ENCODE measurements around the gene FADD.

FADD gene

GRCh38 chr11:70202920-70203750 lies at the start of gene FADD:
TSS of gene FADD (plus strand) at chr11:70203296. CDS start at chr11:70203460, 164 bp downstream.
- peak; percentile 98 for DNase-seq (ENCODE audit: low spot score)

GRCh38 chr11:70155386-70155785 lies 47.7 kb upstream of the FADD start:
- no peak for DNase-seq (ENCODE audit: low spot score)

GRCh38 chr11:70156291-70157037 lies 46.6 kb upstream of the FADD start:
- DNase-seq (ENCODE audit: low spot score), result no peak

- DNase-seq (ENCODE audit: low spot score), result no peak
Observed at GRCh38 chr11:70158201-70158600, 44.9 kb upstream of the FADD start.

GRCh38 chr11:70158757-70159389 lies 44.2 kb upstream of the FADD start:
- no peak for DNase-seq (ENCODE audit: low spot score)

GRCh38 chr11:70159627-70160570 lies 43.2 kb upstream of the FADD start:
- peak; percentile 56 for DNase-seq (ENCODE audit: low spot score)

GRCh38 chr11:70161043-70161625 lies 42.0 kb upstream of the FADD start:
- no peak for DNase-seq (ENCODE audit: low spot score)

GRCh38 chr11:70164705-70165104 lies 38.4 kb upstream of the FADD start:
- no peak for DNase-seq (ENCODE audit: low spot score)

GRCh38 chr11:70167120-70167519 lies 36.0 kb upstream of the FADD start:
- DNase-seq (ENCODE audit: low spot score), result no peak

GRCh38 chr11:70167723-70168404 lies 35.2 kb upstream of the FADD start:
- DNase-seq (ENCODE audit: low spot score), result no peak

GRCh38 chr11:70168405-70168754 lies 34.7 kb upstream of the FADD start:
- DNase-seq (ENCODE audit: low spot score), result no peak

- DNase-seq (ENCODE audit: low spot score), result no peak
Observed at GRCh38 chr11:70169127-70169526, 34.0 kb upstream of the FADD start.

GRCh38 chr11:70169632-70170031 lies 33.5 kb upstream of the FADD start:
- DNase-seq (ENCODE audit: low spot score), result no peak

GRCh38 chr11:70170596-70171210 lies 32.4 kb upstream of the FADD start:
- no peak for DNase-seq (ENCODE audit: low spot score)

- DNase-seq (ENCODE audit: low spot score), result no peak
Observed at GRCh38 chr11:70173018-70173417, 30.1 kb upstream of the FADD start.

GRCh38 chr11:70174547-70175235 lies 28.4 kb upstream of the FADD start:
- DNase-seq (ENCODE audit: low spot score), result no peak

GRCh38 chr11:70175236-70175698 lies 27.8 kb upstream of the FADD start:
- no peak for DNase-seq (ENCODE audit: low spot score)

- peak; percentile 51 for DNase-seq (ENCODE audit: low spot score)
Observed at GRCh38 chr11:70176940-70177689, 26.0 kb upstream of the FADD start.

GRCh38 chr11:70180906-70181305 lies 22.2 kb upstream of the FADD start:
- no peak for DNase-seq (ENCODE audit: low spot score)

Data from GM03348 (cell line).